Ectodermal cell (in vitro differentiated cells): ENCODE results near the gene CCDC188.

ENCODE experiments used
- H3K27ac ChIP-seq: 2 replicates; pipeline ENCODE4 v1.7.0; 2013; ENCODE audit warnings: mild to moderate bottlenecking, low read depth, low read length; ENCODE audit not compliant: insufficient read depth, poor library complexity, severe bottlenecking
- H3K27me3 ChIP-seq: 2 replicates; pipeline ENCODE4 v1.7.0; 2013; ENCODE audit warnings: mild to moderate bottlenecking, low read length; ENCODE audit not compliant: insufficient read depth, control insufficient read depth, poor library complexity, severe bottlenecking
- H3K36me3 ChIP-seq: one replicate; pipeline ENCODE4 v1.7.0; 2013; ENCODE audit warnings: low read length; ENCODE audit not compliant: control insufficient read depth, insufficient read depth
- H3K4me1 ChIP-seq: one replicate; pipeline ENCODE4 v1.7.0; 2013; ENCODE audit warnings: low read length; ENCODE audit not compliant: control insufficient read depth, insufficient read depth
- H3K4me3 ChIP-seq: 2 replicates; pipeline ENCODE4 v1.7.0; 2013; ENCODE audit warnings: low read depth, low read length, control low read depth; ENCODE audit not compliant: insufficient read depth
- H3K9me3 ChIP-seq: 2 replicates; pipeline ENCODE4 v1.7.0; 2013; ENCODE audit warnings: mild to moderate bottlenecking, low read length, moderate library complexity; ENCODE audit not compliant: control insufficient read depth
- WGBS, 2 experiments: methylation state at CpG; one replicate each; pipeline ENCODE4 v1.1.7; 2013; ENCODE audit warnings: missing lambda C conversion rate in 2 of 2; 5-methylcytosine and 5-hydroxymethylcytosine counted together

Gene CCDC188

DNA sequence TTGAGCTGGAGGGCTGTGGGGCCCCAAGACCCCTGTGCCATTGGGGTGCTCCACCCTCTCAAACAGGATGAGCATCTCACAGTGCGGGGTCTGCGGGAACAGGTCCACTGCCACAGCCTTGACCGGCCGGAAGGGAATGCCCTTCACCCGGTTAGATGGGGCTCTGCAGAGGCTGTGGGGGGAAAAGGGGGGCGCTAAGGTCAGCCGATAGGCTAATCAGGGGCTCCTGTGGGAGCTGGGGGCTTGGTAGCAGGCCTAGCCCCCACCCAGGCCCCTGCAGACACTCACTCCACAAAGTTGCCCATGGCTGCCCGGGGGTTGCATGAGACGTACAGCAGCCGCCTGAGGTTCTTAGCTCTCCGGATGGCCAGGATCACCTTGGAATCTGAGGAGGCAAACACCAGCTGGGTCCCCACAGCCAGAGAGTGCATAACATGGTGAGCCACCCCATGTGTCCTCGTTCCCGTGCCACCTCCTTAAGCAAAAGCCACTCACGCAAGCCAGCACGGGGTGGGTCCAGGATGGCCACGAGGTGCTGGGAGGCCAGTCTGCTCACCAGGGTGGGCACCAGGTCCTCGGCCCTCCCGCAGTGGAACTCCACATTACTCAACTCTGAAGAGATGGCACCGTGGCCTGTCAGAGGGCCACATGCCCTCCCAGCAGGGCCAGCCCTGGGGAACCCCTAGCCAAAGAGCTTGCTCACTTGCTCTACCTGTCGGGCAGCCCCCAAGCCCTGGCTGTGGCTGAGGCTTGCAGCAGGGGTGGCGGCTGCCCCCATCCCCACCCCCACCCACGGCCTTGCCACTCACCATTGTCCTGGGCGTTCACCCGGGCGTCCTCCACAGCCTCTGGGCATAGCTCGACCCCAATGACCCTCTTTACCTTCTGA lies 38.0 kb downstream of the CCDC188 start:
- Histone ChIP-seq H3K4me3 (no peak overlapping the region), H3K36me3 (peaks cover 34% of the 10 kb centered on the region), H3K27me3 (no peaks in the 10 kb centered on the region), H3K27ac (no peak overlapping the region), H3K9me3 (no peaks in the 10 kb centered on the region), H3K4me1 (peaks cover 7% of the 10 kb centered on the region)
- 96% methylated on average over 26 of the region's 26 CpGs for WGBS, 2 experiments

DNA sequence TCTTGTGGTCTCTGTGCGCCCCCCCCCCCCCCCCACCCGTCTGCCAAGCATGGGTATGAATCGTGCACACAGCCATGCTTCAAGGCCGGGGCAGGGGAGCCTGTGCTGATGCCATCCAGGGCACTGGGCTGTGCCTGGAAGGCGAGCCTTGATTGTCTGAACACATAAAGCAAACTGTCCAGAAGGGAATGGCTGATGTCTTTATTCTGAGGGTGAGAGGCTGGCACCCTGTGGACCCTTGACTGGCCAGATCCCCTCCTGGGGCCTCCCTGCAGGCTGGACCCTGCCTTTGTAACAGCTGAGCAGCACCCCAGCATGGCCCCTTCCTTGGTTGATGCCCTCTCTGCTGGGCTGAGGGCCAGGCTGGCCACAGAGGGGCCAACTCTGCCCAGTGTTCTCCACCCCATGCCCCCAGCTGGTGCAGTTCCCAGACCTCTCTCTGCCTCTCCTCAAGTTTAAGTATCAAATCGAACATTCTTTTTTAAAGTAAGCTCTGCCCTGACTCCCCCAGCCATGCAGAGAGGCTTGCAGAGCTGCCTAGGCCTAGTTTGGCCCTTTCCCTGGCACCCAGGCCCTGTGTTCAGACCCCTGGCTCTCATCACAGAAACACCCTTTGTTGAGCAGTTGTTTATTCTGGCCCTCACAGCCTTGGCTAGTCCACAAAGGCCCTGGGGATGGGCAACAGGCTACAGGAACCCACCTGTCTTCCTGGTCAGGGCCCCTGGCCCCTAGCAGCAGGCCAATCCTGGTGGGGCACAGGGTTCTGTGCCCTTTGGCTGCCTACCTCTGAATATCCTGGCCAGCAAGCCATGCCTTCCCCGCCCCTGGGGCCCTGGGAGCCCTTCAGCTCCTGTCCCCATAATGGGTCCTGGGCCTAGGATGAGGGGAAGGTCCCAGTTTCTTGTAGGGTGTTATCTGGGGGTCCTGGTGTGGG lies 38.9 kb downstream of the CCDC188 start:
- Histone ChIP-seq H3K4me3 (no peak overlapping the region), H3K36me3 (peaks cover 42% of the 10 kb centered on the region), H3K27ac (no peak overlapping the region), H3K4me1 (peaks cover 7% of the 10 kb centered on the region), H3K27me3 (no peaks in the 10 kb centered on the region), H3K9me3 (no peaks in the 10 kb centered on the region)
- 91 to 95% methylated on average over 7 of the region's 7 CpGs for WGBS, 2 experiments

DNA sequence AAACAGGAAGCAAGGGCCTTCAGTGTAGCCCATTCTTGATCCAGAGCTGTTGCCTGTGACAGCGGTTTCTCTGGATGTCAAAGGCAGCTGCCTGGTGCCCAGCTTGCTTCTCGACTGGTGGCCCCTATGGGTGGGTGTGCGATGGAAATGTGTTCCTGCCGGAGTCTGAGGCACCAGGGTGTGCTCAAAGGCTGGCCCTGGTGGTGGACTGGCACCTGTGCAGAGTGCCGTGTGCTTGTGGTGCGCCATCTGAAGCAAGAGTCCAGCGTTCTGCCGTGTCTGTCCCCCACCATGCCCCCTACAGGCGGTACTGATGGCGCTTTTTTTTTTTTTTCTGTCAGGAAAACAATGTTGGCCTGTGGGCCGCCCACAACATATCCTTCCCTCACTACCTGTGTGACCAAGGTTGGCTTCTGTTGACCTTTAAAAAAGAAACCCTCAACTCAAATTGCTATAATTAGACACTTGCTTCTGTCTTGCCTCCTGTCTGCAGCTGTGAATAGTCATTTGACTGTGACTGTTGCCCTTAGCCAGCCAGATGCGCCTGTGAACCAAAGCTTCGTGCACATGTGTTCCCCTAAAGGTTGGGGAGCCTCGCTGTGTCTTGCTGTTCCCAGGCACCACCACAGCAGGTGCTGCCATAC lies 39.7 kb downstream of the CCDC188 start:
- Histone ChIP-seq H3K4me1 (peaks cover 7% of the 10 kb centered on the region), H3K36me3 (peaks cover 48% of the 10 kb centered on the region), H3K9me3 (no peaks in the 10 kb centered on the region), H3K27me3 (no peaks in the 10 kb centered on the region), H3K4me3 (no peak overlapping the region), H3K27ac (peak overlapping the region; percentile 60)
- WGBS, 2 experiments: 81 to 85% methylated on average over 14 of the region's 14 CpGs

DNA sequence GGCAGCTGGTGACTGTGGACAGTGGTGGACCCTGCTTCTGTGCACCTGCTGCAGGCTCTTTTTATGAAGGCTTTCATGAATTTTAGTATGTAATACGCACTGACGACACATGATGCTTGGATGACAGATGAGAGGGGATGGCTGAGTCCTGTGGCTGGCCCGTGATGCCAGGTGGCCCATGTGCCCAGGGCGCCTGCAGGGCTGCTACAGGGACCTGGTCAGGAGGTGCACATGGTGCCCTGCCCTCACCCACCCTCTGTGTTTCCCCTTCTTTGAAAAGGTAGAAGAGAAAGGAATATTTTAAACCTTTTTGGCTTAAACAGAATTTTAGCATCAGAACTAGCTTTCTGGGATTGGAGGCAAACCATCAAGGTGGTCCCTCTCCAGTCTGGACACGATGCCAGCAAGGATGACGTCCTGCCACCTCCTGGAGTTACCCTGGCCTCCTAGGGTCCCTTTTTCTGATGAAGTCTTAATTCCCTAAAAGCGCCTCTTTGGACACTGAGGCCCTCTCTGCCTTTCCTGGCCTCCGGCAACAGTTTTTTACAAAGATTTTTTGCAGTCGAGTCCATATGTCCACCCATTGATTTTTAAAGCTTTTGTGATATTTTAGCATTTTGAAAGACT lies 40.4 kb downstream of the CCDC188 start:
- Histone ChIP-seq H3K4me3 (no peak overlapping the region), H3K27ac (peak overlapping the region; percentile 60), H3K36me3 (peaks cover 55% of the 10 kb centered on the region), H3K9me3 (no peaks in the 10 kb centered on the region), H3K4me1 (peaks cover 2% of the 10 kb centered on the region), H3K27me3 (no peaks in the 10 kb centered on the region)
- 96 to 97% methylated on average over 9 of the region's 9 CpGs for WGBS, 2 experiments

DNA sequence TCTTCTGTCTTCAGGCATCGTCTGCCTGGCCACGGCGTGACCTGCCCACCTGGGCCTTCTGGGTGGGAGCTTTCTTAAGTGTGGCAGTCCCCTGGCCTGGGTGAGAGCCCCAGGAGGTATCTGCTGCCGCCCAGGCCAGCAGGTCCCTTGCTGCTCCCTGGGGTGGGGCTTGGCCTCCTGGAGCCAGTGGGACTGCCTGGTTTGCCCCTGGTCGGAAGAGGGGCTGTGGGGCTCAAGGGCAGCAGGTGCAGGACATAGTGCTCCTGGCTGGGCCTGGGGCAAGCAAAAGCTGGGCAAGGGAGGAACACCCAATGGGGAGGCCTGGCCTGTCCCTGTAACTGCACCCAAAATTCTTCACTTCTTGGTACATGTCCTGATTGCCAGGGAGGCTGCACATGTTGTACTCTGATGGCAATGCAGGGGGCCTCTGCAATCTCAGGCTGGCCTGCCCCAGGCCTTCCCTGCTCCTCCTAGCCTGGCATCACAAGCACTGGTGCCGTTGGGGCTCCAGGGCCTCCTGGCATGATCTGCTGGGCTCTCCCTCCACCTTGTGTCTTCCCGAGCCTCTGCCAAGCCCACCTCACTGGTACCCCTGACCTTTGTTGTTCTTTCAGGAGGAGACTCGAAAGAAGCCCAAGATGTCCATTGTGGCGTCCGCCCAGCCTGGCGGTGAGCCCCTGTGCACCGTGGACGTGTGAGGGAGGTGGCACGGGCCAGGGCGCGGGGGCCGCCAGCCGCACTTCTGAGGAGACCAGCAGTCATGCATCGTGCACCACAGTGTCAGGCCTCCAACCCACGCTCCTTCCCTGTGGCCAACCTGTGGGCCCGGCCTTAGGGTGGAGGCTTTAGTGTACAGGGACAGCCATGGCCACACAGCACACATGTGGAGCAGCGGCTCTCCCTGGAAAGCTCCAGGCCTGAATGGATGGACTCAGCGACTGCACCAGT lies 41.2 kb downstream of the CCDC188 start:
- peaks cover 63% of the 10 kb centered on the region for H3K36me3 ChIP-seq
- H3K4me3 ChIP-seq: no peak overlapping the region
- WGBS, 2 experiments: 96% methylated on average over 23 of the region's 23 CpGs
- no peaks in the 10 kb centered on the region for H3K27me3 ChIP-seq
- no peaks in the 10 kb centered on the region for H3K9me3 ChIP-seq
- no peak overlapping the region for H3K27ac ChIP-seq
- no peaks in the 10 kb centered on the region for H3K4me1 ChIP-seq

DNA sequence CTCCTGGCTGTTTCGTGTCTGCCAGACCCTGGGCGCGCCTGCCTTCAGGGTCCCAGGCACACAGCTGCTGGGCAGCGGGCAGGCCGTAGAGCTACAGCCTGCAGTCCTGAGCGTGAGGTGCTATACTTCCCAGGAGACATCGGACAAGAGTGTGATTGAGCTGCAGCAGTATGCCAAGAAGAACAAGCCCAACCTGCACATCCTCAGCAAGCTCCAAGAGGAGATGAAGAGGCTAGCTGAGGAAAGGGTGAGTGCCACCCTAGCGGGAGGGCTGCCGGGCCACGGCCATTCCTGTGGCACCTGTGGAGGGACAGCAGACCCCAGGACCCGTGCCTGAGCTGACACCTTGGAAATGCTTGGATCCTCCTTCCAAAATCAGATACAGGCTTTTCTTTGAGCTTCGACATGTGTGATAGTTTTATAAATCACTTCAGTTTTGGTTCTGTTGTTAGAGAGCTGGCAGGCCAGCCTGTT lies 42.1 kb downstream of the CCDC188 start:
- H3K27ac ChIP-seq: no peak overlapping the region
- 89 to 90% methylated on average over 12 of the region's 12 CpGs for WGBS, 2 experiments
- no peaks in the 10 kb centered on the region for H3K4me1 ChIP-seq
- H3K36me3 ChIP-seq: peaks cover 63% of the 10 kb centered on the region
- no peak overlapping the region for H3K4me3 ChIP-seq
- no peaks in the 10 kb centered on the region for H3K27me3 ChIP-seq
- no peaks in the 10 kb centered on the region for H3K9me3 ChIP-seq

DNA sequence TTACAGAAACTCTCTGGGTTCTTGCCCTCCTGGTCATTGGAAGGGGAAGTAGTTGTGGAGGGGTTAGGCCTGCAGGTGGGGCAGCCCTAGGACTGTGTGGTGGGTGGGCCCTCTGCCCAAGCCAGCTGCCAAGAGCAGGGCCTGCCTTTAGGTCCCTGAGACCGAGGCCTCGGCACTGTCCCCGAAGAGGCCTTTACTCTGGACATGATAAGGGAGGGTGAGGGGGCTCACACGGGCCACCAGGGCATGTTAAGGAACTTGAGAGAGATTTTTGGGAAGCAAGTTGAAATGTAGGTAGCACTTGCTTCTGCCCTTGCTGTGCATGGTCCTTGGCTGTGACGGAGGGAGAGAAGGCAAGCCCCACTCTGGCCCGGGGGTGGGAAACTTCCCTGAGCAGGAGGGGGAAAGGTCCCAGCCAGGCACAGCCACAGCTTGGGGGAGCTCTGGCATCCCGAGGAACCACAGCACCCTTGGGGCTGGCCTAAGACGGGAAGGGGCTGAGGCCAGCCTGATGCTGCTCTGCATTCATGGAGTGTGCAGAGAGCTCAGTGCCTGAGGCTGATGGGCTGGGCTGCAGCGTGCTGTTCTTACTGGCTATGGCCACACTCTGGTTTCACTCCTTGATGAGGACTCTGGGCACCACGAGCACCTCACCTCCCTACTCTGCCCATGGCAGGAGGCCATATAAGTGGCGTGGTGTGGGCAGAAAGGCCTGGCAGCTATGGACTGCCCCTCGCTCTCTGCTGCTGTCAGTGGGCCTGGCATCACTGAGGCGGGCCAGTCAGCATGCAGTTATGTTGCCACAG lies 42.7 kb downstream of the CCDC188 start:
- H3K27me3 ChIP-seq: no peaks in the 10 kb centered on the region
- no peak overlapping the region for H3K27ac ChIP-seq
- H3K4me3 ChIP-seq: no peak overlapping the region
- peaks cover 63% of the 10 kb centered on the region for H3K36me3 ChIP-seq
- H3K4me1 ChIP-seq: no peaks in the 10 kb centered on the region
- no peaks in the 10 kb centered on the region for H3K9me3 ChIP-seq
- WGBS, 2 experiments: 95 to 96% methylated on average over 13 of the region's 13 CpGs

DNA sequence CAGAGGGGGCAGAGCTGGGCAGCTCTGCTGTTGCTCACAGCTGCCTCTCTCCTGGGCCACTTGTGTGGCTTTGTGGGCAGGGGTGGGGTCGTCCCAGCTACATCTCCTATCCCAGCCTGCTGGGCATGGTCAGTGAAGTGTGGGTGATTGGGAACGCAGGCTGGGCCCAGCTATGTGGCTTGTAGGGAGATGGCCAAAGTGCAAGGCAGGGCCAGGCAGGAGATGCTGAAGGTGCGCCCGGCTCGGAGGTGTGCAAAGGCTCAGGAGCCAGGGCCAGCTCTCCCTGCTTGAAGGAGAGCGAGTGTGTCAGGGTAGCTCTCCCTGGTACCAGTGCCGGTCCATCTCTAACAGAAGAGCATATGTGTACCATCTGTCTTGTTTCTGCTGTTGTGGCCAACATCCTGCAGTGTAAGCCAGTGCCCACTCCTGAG lies 43.4 kb downstream of the CCDC188 start:
- H3K4me1 ChIP-seq: no peaks in the 10 kb centered on the region
- H3K4me3 ChIP-seq: no peak overlapping the region
- no peaks in the 10 kb centered on the region for H3K9me3 ChIP-seq
- H3K36me3 ChIP-seq: peaks cover 63% of the 10 kb centered on the region
- H3K27ac ChIP-seq: no peak overlapping the region
- WGBS, 2 experiments: 96 to 97% methylated on average over 7 of the region's 7 CpGs
- no peaks in the 10 kb centered on the region for H3K27me3 ChIP-seq
